NCI-H2107 (cell line): Measurements from ENCODE around the gene UST.
"Not testable (repeated sequence)": the region's sequence is repeated elsewhere in the genome, so short reads cannot be mapped to it uniquely, and the experiment has no call there.

Source experiments
- DNase-seq: peaks from one replicate; lab custom pipeline; 2025; lab: John Stamatoyannopoulos, UW

Gene UST

GRCh38 chr6:149084808-149085556 is 338.2 kb downstream of the UST start:
- DNase-seq, result no peak

DNA sequence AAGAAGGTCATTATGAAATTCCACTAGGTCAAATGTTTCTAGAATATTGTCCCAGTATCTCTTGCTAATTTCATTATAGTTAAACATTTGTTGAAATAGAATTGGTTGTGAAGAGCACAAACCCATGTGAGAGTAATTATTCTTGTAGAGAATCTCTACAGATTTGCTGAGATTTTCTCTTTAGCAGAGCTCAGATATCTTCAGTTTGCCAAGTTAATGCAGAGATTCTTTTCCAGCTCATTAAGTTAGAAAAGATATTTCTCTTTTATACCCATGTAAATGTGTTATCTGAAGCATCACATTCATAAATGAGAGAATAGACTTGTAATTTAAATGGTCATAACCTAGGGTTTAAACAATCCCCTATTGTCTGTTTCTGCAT is 338.7 kb downstream of the UST start:
- DNase-seq, result no peak

GRCh38 chr6:149086363-149086762 is 339.5 kb downstream of the UST start:
- no peak for DNase-seq

- no peak for DNase-seq
Measured at GRCh38 chr6:149087898-149088297, 341.1 kb downstream of the UST start.

DNA sequence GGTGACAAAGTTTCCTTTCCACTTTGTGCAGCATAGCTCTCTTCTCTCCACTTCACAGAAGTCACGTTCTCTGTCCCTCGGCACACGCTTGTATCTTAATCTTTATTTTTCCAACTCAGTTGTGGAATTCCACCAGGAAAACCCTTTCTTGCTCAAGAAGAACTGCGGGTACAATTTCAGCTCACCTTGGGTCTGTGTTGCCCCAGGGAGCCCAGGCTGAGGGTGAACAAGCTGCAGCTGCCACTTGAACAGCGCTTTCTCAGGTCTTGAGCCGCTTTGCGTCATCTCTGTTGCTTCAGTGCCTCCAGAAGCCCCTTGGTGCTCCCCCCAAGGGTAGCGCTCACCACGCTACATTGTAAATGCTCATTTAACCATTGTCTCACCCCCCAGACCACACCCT is 341.5 kb downstream of the UST start:
- DNase-seq, result no peak

GRCh38 chr6:149089510-149089909 is 342.7 kb downstream of the UST start:
- no peak for DNase-seq

DNA sequence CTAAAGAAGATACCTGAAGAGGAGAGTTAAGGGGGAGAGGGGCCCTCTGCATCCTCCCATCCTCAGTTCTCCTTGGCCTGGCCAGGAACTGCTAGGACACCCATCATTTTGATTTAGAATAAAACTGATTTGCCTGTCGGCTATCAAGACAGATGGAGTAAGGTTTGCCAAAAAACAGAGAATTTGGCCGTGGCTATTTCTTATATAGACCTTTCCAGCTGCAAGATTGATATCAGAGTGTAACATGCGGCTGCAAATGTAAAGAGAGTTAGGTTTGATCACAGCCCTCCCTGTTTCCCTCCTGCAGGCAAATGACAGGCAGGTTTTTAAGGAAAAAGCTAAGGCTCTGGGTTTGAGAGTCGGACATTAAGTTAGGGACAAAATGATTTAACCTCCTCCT is 344.1 kb downstream of the UST start:
- DNase-seq, result no peak

DNA sequence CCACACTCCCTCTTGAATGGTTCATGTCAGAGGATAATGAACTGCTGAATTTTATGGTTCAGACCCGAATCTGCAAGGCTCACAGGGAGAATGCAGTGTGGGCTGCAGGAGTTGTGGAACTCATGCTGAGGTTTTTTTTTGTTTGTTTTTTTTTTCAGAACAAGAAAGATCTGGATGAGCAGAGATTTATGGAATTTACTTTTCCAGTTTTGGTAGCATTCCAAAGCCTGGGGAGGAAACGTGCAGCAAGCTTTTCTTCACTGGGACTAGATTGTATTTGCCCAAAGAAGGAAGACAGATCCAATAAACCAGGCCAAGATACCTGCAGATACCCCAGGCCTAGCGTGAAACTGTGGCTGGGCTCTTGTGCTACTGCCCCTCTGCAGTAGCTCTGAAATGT is 346.8 kb downstream of the UST start:
- DNase-seq, result no peak

DNA sequence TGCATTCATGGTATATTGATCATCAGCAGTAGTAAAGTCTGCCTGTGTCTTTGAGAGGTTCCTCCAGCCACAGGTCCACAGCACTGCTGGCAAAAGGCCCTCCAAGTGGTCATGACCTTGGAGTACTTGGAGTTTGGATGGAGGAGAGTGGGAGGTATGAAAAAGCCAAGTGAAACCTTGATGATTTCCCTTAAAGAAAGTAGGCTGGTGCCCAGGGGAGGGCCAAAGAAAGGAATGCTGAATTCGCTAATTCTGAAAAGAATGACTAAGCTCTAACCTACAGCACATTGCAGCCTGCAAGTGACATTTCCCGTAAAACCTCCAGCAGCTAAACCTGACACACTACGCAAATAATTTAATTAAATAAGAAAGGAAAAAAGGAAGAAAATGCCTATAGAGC is 347.3 kb downstream of the UST start:
- DNase-seq, result no peak

- no peak for DNase-seq
Measured at GRCh38 chr6:149094934-149095351, 348.1 kb downstream of the UST start.

GRCh38 chr6:149095842-149096241 is 349.0 kb downstream of the UST start:
- no peak for DNase-seq

DNA sequence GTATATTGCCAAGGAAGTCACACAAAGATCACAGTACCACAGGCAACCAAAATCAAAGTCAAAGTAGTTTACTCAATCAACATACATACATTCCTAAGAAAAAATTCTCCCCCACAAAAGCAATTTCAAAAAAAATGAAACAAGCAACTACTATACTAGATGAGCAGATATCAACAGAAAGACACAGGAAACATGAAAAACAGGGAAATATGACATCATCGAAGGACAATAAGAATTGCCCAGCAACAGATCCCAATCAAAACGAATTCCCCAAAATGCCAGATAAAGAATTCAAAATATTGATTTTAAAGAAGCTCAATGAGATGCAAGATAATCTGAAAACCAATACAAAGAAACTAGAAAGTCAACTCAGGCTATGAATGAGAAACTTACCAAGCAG is 351.0 kb downstream of the UST start:
- no peak for DNase-seq

DNA sequence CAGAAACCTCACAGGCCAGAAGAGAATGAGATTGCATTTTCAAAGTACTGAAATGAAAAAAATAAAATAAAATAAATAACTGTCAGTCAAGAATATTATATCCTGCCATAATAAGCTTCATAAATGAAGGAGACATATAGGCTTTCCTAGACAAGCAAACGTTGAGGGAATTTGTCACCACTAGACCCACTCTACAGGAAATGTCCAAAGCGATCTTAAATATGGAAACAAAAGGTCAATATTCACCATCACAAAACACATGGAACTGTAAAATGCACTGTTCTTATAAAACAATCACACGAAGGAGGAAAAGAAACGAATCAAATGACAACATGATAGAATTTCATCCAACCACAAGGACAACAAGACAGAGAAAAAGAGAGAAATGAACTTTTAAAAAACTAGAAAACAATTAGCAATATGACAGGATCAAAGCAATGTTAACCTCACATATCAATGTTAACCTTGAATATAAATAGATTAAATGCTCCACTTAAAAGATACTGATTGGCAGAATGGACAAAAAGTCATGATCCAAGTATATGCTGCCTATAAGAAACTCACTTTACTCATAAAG is 352.0 kb downstream of the UST start:
- no peak for DNase-seq

DNA sequence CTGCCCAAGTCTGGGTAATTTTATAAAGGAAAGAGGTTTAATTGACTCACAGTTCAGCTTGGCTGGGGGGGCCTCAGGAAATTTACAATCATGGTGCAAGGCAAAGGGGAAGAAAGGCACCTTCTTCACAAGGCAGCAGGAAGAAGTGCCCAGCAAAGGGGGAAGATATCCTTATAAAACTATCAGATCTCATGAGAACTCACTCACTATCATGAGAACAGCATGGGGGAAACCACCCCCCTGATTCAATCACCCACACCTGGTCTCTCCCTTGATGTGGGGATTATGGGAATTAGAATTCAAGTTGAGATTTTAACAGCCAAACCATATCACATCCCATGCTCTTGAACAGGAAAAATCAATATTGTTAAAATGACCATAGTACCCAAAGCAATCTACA is 355.5 kb downstream of the UST start:
- no peak for DNase-seq

- not testable (repeated sequence) for DNase-seq
Measured at GRCh38 chr6:149103950-149104349, 357.1 kb downstream of the UST start.

GRCh38 chr6:149107520-149107919 is 360.7 kb downstream of the UST start:
- DNase-seq, result no peak

GRCh38 chr6:149108038-149108748 is 361.4 kb downstream of the UST start:
- DNase-seq, result no peak

- DNase-seq, result no peak
Measured at GRCh38 chr6:149108749-149109100, 361.9 kb downstream of the UST start.

DNA sequence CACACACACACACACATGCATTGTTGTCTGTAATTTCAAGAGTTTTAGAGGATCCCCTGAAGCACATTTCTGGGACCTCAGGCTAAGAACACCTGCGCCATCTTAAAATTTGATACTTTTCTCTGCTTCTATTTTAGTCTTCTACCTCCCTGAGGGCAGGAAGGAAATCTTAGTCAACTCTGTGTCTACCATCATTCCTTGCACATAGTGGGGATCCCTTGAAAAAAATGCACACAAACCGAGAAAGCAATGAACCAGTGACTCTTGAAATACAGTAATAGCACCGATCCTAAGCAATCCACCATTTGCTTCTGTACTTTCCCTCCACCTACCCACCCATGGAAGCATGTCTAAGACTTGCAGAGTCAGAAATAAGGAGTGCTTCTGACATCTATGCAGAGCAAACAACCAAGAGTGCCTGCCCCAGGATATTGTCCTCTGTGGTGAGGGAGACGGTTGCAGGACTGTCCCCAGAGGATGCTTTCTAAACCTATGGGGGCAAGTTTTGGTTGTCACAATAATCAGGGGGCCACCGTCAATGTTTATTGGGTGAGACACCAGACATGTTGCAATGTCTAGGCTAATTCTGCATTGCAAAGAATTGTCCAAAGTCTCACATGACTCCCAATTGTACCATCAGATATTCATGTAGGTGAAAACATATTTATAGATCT is 362.7 kb downstream of the UST start:
- no peak for DNase-seq

DNA sequence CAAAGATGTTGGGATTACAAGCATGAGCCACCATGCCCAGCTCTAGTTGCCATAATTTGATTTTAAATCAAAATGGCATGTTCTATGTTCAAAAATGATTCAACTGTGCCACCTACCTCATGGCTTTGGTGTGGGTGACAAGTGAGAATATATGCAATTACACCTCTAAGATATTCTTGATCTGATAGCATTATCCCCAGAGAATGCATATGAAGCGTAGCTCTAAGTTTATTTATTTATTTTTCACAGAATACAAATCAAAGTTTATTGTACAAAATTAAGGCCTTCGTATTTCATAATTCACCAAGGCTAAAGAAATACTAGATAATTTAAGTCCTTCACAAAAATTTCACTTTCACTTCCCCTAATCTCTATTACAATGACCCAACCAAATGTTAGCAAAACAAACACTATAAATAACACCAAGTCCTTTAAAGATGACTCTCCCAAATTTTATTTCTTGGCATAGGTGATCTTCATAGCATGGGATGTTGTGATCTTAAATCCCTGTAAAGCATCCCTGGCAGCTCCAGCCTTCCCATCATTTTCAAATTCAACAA is 364.8 kb downstream of the UST start:
- DNase-seq, result no peak

DNA sequence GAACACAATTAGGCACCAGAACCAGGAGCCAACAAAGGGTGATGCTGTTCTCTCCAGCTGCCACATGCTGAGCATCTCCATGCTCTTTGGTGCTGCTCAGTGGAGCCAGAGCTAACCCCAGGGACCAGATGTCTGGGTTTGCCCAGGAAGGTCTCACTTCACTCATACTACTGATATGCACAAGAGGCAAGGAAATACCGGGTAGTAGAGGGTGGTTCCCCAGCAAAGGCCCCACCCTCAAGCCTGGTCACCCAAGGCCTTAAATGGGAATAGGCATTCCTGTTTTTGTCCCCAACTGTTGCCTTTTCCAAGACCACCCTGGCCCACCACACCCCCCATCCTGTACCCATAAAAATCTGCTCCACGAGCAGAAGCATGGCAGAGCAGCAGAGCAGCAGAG is 366.1 kb downstream of the UST start:
- DNase-seq, result no peak

DNA sequence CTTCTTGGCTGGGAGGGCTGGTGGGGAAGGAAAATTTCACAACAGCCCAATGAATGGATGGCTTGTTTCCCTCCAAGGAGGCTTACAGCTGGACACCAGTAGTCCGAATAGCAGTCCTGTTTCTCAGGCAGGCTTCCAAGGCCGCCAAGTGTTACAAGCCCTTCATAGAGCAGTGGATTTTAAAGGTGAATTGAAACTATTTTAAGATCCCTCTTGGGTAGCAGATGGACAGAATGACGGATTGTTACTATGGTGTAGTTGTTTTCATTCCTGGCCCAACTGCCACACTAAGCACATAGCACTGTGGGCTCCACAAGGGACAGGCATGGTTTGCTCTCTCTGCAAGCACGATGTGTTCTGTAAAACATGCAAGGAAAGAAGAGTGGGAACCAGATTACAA is 367.3 kb downstream of the UST start:
- no peak for DNase-seq
